A549 (cell line): Measurements from ENCODE around the gene FN3KRP.

Source experiments
- CHD2 ChIP-seq: fragments of 150-350 bp; IDR thresholded peaks from 2 replicates; pipeline ENCODE4 v1.6.1; 2014; ENCODE audit warnings: low read length; ENCODE audit not compliant: partially characterized antibody
- EP300 ChIP-seq, 2 experiments: fragments of >200 bp; sonication (Bioruptor Twin); formaldehyde crosslinking; IDR thresholded peaks; 2 replicates in 1 of 2; 3 replicates in 1 of 2; pipeline ENCODE4 v1.6.1; 2016 to 2017
- JUN ChIP-seq, 2 experiments: fragments of >200 bp; sonication (Bioruptor Twin); formaldehyde crosslinking; IDR thresholded peaks; 2 replicates in 1 of 2; 3 replicates in 1 of 2; pipeline ENCODE4 v1.6.1; 2016 to 2017
- POLR2A ChIP-seq: IDR thresholded peaks from 2 replicates; pipeline ENCODE4 v1.6.1; 2012; ENCODE audit warnings: mild to moderate bottlenecking, low read length
- TF ChIP-seq, protein P1 (sequence below): fragments of >200 bp; sonication (Bioruptor Twin); formaldehyde crosslinking; IDR thresholded peaks from 3 replicates; pipeline ENCODE4 v1.5.1; 2016

DNA sequence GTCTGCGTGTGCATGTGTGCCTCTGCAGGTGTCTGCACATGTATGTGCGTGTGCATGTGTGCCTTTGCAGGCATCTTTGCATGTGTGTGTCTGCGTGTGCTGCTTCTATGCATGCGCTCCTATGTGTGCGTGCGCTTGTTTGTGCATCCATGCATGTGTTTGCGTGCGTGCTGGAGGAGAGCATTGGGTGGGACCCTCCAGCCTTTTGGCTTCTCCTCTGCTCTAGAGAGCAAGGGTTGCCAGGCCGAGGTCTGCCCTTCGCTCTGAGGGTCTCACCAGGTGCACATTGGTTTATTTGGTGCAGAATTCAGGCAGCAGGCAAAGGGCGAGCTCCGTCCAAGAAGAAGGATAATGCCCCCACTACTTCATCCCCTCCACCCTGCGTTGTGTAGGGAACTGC is 17.0 kb upstream of the FN3KRP start:
- TF ChIP-seq, protein P1, sequence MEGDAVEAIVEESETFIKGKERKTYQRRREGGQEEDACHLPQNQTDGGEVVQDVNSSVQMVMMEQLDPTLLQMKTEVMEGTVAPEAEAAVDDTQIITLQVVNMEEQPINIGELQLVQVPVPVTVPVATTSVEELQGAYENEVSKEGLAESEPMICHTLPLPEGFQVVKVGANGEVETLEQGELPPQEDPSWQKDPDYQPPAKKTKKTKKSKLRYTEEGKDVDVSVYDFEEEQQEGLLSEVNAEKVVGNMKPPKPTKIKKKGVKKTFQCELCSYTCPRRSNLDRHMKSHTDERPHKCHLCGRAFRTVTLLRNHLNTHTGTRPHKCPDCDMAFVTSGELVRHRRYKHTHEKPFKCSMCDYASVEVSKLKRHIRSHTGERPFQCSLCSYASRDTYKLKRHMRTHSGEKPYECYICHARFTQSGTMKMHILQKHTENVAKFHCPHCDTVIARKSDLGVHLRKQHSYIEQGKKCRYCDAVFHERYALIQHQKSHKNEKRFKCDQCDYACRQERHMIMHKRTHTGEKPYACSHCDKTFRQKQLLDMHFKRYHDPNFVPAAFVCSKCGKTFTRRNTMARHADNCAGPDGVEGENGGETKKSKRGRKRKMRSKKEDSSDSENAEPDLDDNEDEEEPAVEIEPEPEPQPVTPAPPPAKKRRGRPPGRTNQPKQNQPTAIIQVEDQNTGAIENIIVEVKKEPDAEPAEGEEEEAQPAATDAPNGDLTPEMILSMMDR, result no peak
- no peak for TF ChIP-seq POLR2A
- no peak for TF ChIP-seq JUN (IDR thresholded peaks at IDR 0.05)
- TF ChIP-seq CHD2, result no peak
- no peak for TF ChIP-seq EP300 (IDR thresholded peaks at IDR 0.05)
